ENCODE results near the gene CCDC88B.

Gene CCDC88B

GRCh38 chr11:64364911-64365310 lies 24.9 kb downstream of the CCDC88B start:
- no peak overlapping the region for H3K27ac ChIP-seq
- TF ChIP-seq, protein P1, sequence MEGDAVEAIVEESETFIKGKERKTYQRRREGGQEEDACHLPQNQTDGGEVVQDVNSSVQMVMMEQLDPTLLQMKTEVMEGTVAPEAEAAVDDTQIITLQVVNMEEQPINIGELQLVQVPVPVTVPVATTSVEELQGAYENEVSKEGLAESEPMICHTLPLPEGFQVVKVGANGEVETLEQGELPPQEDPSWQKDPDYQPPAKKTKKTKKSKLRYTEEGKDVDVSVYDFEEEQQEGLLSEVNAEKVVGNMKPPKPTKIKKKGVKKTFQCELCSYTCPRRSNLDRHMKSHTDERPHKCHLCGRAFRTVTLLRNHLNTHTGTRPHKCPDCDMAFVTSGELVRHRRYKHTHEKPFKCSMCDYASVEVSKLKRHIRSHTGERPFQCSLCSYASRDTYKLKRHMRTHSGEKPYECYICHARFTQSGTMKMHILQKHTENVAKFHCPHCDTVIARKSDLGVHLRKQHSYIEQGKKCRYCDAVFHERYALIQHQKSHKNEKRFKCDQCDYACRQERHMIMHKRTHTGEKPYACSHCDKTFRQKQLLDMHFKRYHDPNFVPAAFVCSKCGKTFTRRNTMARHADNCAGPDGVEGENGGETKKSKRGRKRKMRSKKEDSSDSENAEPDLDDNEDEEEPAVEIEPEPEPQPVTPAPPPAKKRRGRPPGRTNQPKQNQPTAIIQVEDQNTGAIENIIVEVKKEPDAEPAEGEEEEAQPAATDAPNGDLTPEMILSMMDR (IDR thresholded peaks at IDR 0.05): no peak
- no peak for TF ChIP-seq ZFX (IDR thresholded peaks at IDR 0.05; ENCODE audit: borderline replicate concordance)

GRCh38 chr11:64366751-64367150 lies 26.7 kb downstream of the CCDC88B start:
- H3K27ac ChIP-seq: no peak overlapping the region
- TF ChIP-seq ZFX (IDR thresholded peaks at IDR 0.05; ENCODE audit: borderline replicate concordance): no peak
- TF ChIP-seq, protein P1 (IDR thresholded peaks at IDR 0.05): no peak

- no peak overlapping the region for H3K27ac ChIP-seq
- no peak for TF ChIP-seq ZFX (IDR thresholded peaks at IDR 0.05; ENCODE audit: borderline replicate concordance)
- TF ChIP-seq, protein P1 (IDR thresholded peaks at IDR 0.05): no peak
Observed at GRCh38 chr11:64367931-64368672, 28.1 kb downstream of the CCDC88B start.

- H3K27ac ChIP-seq: no peak overlapping the region
- no peak for TF ChIP-seq ZFX (IDR thresholded peaks at IDR 0.05; ENCODE audit: borderline replicate concordance)
- TF ChIP-seq, protein P1 (IDR thresholded peaks at IDR 0.05): no peak
Observed at GRCh38 chr11:64368673-64369074, 28.7 kb downstream of the CCDC88B start.

- H3K27ac ChIP-seq: no peak overlapping the region
- no peak for TF ChIP-seq ZFX (IDR thresholded peaks at IDR 0.05; ENCODE audit: borderline replicate concordance)
- TF ChIP-seq, protein P1 (IDR thresholded peaks at IDR 0.05): no peak
Observed at GRCh38 chr11:64369440-64370421, 29.7 kb downstream of the CCDC88B start.

DNA sequence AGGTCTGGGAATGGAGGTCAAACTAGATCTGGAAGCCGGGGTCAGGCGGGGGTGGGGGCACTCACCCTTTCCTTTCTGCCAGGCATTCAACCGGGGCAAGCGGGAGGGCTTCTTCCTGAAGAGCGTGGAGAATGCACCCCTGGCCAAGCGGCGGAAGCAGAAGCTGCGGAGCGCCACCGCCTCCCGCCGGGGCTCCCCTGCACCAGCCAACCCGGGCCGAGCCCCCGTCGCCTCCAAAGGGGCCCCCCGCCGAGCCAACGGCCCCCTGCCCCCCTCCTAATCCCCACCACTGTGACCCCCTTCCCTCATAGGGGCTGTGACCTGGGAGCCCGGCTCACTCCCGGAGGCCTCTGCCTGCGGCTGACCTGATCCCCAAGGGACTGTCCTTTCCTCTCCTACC lies 31.2 kb downstream of the CCDC88B start:
- TF ChIP-seq, protein P1 (IDR thresholded peaks at IDR 0.05): no peak
- TF ChIP-seq ZFX (IDR thresholded peaks at IDR 0.05; ENCODE audit: borderline replicate concordance): no peak
- no peak overlapping the region for H3K27ac ChIP-seq

Data from 22Rv1 (cell line).